ENCODE measurements around the gene CTNNA3.

DNA sequence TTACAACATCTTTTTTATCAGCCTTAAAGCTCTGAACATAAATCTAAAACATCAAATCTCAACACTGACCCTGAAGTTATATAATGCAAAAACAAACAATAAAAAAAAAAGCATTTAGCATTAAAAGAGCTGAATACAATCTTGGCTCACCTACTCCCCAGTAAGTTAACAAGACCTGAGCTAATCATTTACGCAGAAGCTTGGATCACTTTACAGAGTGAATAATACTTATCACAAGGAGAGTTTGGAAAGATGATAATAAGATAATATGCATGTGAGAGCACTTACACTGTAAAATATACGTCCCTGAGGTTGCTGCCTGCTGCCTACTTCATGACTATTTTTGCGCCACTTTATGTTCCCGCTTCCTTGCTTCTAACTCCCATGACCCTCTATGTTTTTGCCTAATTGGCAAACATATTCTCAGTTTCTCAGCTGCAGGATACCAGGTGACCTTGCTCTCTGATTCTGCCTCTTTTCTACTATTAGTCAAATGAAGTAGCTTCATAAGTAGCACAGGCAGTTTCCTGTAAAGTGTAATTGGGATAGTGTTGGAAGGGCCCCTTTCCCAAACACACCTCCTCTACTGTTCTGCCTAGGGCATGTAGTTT, 436.6 kb downstream of the CTNNA3 start:
- TF ChIP-seq, protein P1, sequence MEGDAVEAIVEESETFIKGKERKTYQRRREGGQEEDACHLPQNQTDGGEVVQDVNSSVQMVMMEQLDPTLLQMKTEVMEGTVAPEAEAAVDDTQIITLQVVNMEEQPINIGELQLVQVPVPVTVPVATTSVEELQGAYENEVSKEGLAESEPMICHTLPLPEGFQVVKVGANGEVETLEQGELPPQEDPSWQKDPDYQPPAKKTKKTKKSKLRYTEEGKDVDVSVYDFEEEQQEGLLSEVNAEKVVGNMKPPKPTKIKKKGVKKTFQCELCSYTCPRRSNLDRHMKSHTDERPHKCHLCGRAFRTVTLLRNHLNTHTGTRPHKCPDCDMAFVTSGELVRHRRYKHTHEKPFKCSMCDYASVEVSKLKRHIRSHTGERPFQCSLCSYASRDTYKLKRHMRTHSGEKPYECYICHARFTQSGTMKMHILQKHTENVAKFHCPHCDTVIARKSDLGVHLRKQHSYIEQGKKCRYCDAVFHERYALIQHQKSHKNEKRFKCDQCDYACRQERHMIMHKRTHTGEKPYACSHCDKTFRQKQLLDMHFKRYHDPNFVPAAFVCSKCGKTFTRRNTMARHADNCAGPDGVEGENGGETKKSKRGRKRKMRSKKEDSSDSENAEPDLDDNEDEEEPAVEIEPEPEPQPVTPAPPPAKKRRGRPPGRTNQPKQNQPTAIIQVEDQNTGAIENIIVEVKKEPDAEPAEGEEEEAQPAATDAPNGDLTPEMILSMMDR (IDR thresholded peaks at IDR 0.05), result no peak
- TF ChIP-seq EP300 (IDR thresholded peaks at IDR 0.05) (no peak), POLR2AphosphoS5 (IDR thresholded peaks at IDR 0.05) (no peak), POLR2A (IDR thresholded peaks at IDR 0.05) (no peak)

Data from upper lobe of left lung (tissue), 4 donors.